SK-N-SH (cell line): ENCODE results near the gene RABEP2.

Experiments
- EP300 ChIP-seq, 2 experiments: IDR thresholded peaks; 2 replicates each; pipeline versions ENCODE4 v1.4.0 to v1.6.1; 2012; ENCODE audit warnings: borderline replicate concordance in 1 of 2, low read depth in 1 of 2, low read length in 1 of 2
- EZH2phosphoT487 ChIP-seq: fragments of 200-600 bp; sonication (generic); IDR thresholded peaks from 2 replicates; pipeline ENCODE4 v1.6.1; 2017; ENCODE audit warnings: low read depth, mixed run types, mild to moderate bottlenecking, antibody characterized with exemption, moderate library complexity, borderline replicate concordance
- FOXJ3 ChIP-seq: sonication (generic); formaldehyde crosslinking; IDR thresholded peaks from 2 replicates; pipeline ENCODE4 v1.5.1; 2020; ENCODE audit warnings: mild to moderate bottlenecking, missing genetic modification reagents
- NRF1 ChIP-seq: IDR thresholded peaks from 2 replicates; pipeline ENCODE4 v1.6.1; 2012; ENCODE audit warnings: low read depth, mild to moderate bottlenecking, low read length
- POLR2AphosphoS5 ChIP-seq: IDR thresholded peaks from 2 replicates; pipeline ENCODE4 v1.6.1; 2012; ENCODE audit warnings: low read depth, low read length
- TAF1 ChIP-seq: IDR thresholded peaks from 2 replicates; pipeline ENCODE4 v1.6.1; 2012; ENCODE audit warnings: low read depth, mild to moderate bottlenecking, low read length, moderate library complexity, borderline replicate concordance
- TF ChIP-seq, protein P1 (sequence below): fragments of 200-600 bp; sonication (generic); IDR thresholded peaks from 2 replicates; pipeline ENCODE4 v1.6.1; 2017; ENCODE audit warnings: antibody characterized with exemption, mild to moderate bottlenecking, moderate library complexity
- TF ChIP-seq, protein P2 (sequence below): IDR thresholded peaks from 2 replicates; pipeline ENCODE4 v1.6.1; 2012; ENCODE audit warnings: mild to moderate bottlenecking, low read depth, low read length, moderate library complexity

DNA sequence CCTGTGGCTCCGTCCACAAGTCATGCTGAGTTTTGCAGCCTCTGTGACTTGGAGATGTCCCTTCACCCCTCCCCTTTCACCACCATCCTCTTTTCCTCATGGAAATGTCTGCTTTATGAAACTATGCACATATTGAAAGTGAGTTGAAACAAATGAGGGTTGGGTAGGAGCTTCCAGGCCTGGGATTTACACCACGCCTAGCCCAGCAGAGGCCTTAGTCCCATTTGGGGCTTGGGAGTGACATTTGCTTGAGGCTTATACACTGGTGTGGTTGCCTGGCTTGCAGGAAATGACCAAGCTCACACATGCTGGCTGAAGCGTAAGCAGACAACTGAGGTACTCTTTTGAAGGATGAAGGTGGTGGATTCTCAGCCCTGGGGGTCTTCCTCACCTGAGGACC is 39.0 kb upstream of the RABEP2 start:
- no peak for TF ChIP-seq POLR2AphosphoS5
- TF ChIP-seq, protein P1, sequence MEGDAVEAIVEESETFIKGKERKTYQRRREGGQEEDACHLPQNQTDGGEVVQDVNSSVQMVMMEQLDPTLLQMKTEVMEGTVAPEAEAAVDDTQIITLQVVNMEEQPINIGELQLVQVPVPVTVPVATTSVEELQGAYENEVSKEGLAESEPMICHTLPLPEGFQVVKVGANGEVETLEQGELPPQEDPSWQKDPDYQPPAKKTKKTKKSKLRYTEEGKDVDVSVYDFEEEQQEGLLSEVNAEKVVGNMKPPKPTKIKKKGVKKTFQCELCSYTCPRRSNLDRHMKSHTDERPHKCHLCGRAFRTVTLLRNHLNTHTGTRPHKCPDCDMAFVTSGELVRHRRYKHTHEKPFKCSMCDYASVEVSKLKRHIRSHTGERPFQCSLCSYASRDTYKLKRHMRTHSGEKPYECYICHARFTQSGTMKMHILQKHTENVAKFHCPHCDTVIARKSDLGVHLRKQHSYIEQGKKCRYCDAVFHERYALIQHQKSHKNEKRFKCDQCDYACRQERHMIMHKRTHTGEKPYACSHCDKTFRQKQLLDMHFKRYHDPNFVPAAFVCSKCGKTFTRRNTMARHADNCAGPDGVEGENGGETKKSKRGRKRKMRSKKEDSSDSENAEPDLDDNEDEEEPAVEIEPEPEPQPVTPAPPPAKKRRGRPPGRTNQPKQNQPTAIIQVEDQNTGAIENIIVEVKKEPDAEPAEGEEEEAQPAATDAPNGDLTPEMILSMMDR: no peak
- no peak for TF ChIP-seq NRF1
- no peak for TF ChIP-seq EP300 (IDR thresholded peaks at IDR 0.05; ENCODE audit: borderline replicate concordance in 1 of 2, low read depth in 1 of 2, low read length in 1 of 2)
- TF ChIP-seq EZH2phosphoT487: no peak
- TF ChIP-seq TAF1: no peak
- TF ChIP-seq, protein P2, sequence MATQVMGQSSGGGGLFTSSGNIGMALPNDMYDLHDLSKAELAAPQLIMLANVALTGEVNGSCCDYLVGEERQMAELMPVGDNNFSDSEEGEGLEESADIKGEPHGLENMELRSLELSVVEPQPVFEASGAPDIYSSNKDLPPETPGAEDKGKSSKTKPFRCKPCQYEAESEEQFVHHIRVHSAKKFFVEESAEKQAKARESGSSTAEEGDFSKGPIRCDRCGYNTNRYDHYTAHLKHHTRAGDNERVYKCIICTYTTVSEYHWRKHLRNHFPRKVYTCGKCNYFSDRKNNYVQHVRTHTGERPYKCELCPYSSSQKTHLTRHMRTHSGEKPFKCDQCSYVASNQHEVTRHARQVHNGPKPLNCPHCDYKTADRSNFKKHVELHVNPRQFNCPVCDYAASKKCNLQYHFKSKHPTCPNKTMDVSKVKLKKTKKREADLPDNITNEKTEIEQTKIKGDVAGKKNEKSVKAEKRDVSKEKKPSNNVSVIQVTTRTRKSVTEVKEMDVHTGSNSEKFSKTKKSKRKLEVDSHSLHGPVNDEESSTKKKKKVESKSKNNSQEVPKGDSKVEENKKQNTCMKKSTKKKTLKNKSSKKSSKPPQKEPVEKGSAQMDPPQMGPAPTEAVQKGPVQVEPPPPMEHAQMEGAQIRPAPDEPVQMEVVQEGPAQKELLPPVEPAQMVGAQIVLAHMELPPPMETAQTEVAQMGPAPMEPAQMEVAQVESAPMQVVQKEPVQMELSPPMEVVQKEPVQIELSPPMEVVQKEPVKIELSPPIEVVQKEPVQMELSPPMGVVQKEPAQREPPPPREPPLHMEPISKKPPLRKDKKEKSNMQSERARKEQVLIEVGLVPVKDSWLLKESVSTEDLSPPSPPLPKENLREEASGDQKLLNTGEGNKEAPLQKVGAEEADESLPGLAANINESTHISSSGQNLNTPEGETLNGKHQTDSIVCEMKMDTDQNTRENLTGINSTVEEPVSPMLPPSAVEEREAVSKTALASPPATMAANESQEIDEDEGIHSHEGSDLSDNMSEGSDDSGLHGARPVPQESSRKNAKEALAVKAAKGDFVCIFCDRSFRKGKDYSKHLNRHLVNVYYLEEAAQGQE: no peak
- no peak for TF ChIP-seq FOXJ3 (CRISPR knock-in tag)
